Uterus (tissue), 2 donors: ENCODE measurements around the gene MT3.

Source experiments
- CTCF ChIP-seq, 4 experiments: fragments of 200-600 bp in 2 of 4; fragments of 450-650 bp in 2 of 4; sonication (generic) in 2 of 4; IDR thresholded peaks; one replicate each; pipeline ENCODE4 v1.5.1; 2016 to 2019; ENCODE audit warnings: antibody characterized with exemption in 4 of 4, mild to moderate bottlenecking in 2 of 4, moderate library complexity in 1 of 4
- POLR2A ChIP-seq, 2 donors: fragments of 450-650 bp; IDR thresholded peaks; one replicate each; pipeline ENCODE4 v1.6.1; 2016; ENCODE audit warnings: antibody characterized with exemption in 2 of 2, mild to moderate bottlenecking in 1 of 2, moderate library complexity in 1 of 2

- no peak for TF ChIP-seq POLR2A (IDR thresholded peaks at IDR 0.05)
- no peak for TF ChIP-seq CTCF (IDR thresholded peaks at IDR 0.05)
Observed at GRCh38 chr16:56610017-56610608, 20.8 kb downstream of the MT3 start.
